GM19452 (cell line): ENCODE results near the gene ZNF486.
A peak's percentile ranks its signal among the peaks of the same experiment; 100 is the strongest.
"Not testable (repeated sequence)": the region's sequence is repeated elsewhere in the genome, so short reads cannot be mapped to it uniquely, and the experiment has no call there.

Experiments
- ATAC-seq: cut with Tn5 transposase; IDR thresholded peaks from one replicate; pipeline ENCODE4 v1.9.1; 2021; ENCODE audit not compliant: unreplicated experiment

Gene ZNF486

DNA sequence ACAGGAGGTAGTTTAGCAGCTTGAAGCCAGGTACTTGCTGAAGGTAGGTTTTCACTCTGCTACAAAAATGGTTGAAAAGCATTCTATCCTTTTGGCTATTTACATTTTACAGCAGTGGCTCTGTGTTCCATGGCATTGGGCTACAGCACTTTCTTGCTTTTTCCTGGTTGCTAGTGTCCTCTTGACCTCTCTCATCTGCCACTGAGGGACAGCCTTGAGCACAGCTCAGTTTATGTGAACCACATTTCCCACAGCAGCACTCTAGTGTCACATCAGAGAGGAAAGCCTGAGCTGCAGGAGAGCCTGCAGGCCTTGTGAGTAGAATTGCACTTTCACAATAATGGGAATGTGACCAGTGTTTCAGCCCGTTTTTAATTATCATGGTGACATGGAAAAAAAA, 54.6 kb downstream of the ZNF486 start:
- not testable (repeated sequence) for ATAC-seq

DNA sequence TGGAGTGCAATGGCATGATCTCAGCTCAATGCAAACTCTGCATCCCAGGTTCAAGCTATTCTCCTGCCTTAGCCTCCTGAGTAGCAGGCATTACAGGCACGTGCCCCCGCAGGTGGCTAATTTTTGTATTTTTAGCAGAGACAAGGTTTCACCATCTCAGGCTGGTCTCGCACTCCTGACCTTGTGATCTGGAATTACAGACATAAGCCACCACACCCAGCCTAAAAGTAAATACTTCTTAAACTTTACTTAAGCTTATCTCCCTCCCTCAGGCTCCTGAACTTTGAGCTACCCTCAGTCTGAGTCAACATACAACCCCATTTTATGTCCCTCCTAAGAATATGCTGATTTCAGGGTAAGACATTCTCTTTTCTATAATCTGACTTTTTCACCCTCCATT, 66.1 kb downstream of the ZNF486 start:
- ATAC-seq, result no peak

GRCh38 chr19:20235156-20235555, 68.1 kb downstream of the ZNF486 start:
- no peak for ATAC-seq

DNA sequence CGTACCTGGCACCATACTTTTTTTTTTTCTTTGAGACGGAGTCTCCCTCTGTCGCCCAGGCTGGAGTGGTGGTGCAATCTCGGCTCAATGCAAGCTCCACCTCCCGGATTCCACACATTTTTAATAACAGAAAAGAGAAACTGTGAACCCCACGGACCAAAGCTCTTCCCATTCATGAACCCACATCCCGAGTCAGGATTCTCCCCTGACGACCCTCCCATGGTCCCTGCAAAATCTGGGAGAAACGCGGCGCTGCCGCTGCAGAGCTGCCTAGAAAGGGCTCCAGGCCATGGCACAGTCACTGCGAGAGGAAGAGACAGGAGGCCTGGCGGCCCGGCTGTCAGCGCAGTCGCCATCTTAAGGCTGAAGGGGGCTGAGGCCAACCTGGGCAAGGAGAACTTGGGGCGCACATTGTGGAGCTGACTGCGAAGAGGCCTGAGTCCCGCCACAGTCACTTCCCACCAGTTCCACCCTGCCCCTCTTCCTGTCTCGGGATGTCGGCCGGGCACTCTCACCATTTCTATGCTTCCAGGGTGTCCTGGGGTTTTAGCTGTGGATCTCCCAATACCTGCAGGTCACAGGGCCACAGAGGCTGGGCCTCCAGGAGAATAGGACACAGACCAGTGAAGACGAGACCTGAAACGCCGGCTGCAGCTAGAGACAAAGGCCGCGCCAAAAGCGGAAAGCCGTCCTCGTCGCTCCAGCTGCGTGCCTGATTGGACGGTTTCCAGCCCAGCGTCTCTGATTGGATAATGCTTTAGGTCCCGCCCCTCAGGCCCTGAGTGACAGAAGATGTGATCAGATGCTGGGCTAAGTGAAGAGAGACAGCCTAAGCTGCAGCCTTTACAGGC, 71.0 kb downstream of the ZNF486 start:
- ATAC-seq, result peak; percentile 82

- no peak for ATAC-seq
Observed at GRCh38 chr19:20243629-20244028, 76.6 kb downstream of the ZNF486 start.

- ATAC-seq, result no peak
Observed at GRCh38 chr19:20244356-20244755, 77.3 kb downstream of the ZNF486 start.

GRCh38 chr19:20245309-20245708, 78.3 kb downstream of the ZNF486 start:
- ATAC-seq, result no peak

- no peak for ATAC-seq
Observed at GRCh38 chr19:20247016-20247683, 80.1 kb downstream of the ZNF486 start.

- not testable (repeated sequence) for ATAC-seq
Observed at GRCh38 chr19:20248258-20248657, 81.2 kb downstream of the ZNF486 start.
